ENCODE results near the gene GPATCH3.
"Not testable (repeated sequence)": the region's sequence is repeated elsewhere in the genome, so short reads cannot be mapped to it uniquely, and the experiment has no call there.

Gene GPATCH3

DNA sequence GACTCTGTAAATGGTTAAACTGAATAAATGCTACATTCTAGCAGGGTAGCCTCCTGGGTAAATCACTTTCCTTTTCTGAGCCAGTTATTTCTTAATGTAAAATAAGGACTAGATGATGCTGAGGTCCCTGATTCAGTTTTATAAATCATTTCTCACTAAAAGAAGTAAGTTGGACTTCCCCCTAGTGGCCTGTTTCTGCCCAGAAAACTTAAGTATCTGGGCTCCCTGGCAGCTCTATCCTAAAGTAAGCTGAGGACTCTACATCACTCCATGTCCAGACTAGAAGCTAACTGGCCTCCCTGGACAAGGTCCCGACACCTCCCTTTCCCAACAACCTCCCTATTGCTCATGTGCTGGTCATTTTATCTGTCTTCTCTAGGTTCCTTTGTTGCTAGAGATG lies 13.1 kb downstream of the GPATCH3 start:
- H3K4me3 ChIP-seq (ENCODE audit: low read length): no peak overlapping the region
- H3K27me3 ChIP-seq (ENCODE audit: control insufficient read depth, insufficient read depth, low read length): no peaks in the 10 kb centered on the region
- H3K9ac ChIP-seq (ENCODE audit: low read depth, low read length): no peak overlapping the region
- peaks cover 55% of the 10 kb centered on the region for H3K36me3 ChIP-seq (ENCODE audit: insufficient read depth, low read length)
- no peaks in the 10 kb centered on the region for H3K9me3 ChIP-seq (replicated peaks; ENCODE audit: low read length)
- peaks cover 12% of the 10 kb centered on the region for H3K4me1 ChIP-seq (ENCODE audit: control insufficient read depth, insufficient read depth, low read length)
- no peak overlapping the region for H3K4me2 ChIP-seq (ENCODE audit: low read length)

DNA sequence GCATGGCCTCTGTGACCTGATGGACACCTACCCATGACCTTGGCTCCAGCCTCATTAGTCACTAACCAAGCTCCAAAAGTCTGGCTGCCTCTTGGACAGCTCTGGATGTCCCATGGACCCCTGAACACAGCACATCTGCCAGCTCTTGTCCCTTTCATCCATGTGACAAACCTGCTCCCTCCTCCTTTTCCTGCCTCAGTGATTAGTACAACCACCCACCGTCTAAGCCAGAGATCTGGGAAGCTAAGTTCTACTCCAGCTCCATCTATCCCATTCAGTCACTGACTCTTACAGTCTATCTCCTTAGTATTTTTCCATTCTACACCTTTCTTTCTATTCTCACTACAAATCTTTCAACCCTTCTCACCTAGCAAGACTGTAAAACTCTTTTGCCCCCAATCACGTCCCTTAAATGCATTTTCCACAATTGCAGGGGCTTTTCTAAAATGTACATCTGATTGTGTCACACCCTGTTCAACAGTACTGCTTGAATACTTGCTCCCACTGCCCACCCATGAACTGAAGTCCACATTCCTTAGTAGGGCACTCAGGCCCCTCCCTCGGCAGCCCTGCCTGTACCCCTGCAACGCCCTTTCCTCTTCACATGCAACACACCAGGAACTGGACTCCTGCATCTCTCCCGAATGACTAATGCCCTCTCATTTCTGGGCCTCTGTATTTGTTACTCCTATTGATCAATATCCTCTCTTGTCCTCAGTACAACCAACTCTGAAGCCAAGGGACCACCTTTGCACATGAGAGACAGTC lies 17.4 kb downstream of the GPATCH3 start:
- H3K4me2 ChIP-seq (ENCODE audit: low read length): no peak overlapping the region
- H3K9ac ChIP-seq (ENCODE audit: low read depth, low read length): no peak overlapping the region
- no peaks in the 10 kb centered on the region for H3K9me3 ChIP-seq (replicated peaks; ENCODE audit: low read length)
- H3K36me3 ChIP-seq (ENCODE audit: insufficient read depth, low read length): peaks cover 58% of the 10 kb centered on the region
- H3K4me3 ChIP-seq (ENCODE audit: low read length): no peak overlapping the region
- H3K4me1 ChIP-seq (ENCODE audit: control insufficient read depth, insufficient read depth, low read length): no peaks in the 10 kb centered on the region
- H3K27me3 ChIP-seq (ENCODE audit: control insufficient read depth, insufficient read depth, low read length): no peaks in the 10 kb centered on the region

GRCh38 chr1:26881611-26882010 lies 18.7 kb downstream of the GPATCH3 start:
- H3K9me3 ChIP-seq (replicated peaks; ENCODE audit: low read length); H3K4me2 ChIP-seq (ENCODE audit: low read length); H3K9ac ChIP-seq (ENCODE audit: low read depth, low read length); H3K4me1 ChIP-seq (ENCODE audit: control insufficient read depth, insufficient read depth, low read length); H3K27me3 ChIP-seq (ENCODE audit: control insufficient read depth, insufficient read depth, low read length); H3K4me3 ChIP-seq (ENCODE audit: low read length): not testable (repeated sequence)
- peaks cover 68% of the 10 kb centered on the region for H3K36me3 ChIP-seq (ENCODE audit: insufficient read depth, low read length)

DNA sequence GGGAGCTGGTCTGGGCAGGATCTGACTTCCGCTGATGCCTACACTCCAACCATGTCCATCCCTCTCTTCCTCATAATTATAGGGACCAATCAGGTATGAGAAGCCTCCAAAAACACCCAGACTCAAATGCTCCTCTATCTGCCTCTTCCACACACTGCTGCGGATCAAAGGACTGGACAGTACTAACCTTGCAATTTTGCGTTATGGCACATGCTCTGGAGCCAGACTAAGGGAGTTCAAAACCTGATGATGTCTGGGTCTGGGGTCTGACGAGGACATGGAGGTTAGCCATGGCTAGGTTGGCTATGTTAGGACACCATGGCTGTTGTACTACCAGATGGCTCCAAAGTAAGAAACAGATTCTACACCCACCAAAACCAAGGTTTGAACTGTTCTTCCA lies 20.5 kb downstream of the GPATCH3 start:
- Histone ChIP-seq H3K4me3 (ENCODE audit: low read length) (no peak overlapping the region), H3K27me3 (ENCODE audit: control insufficient read depth, insufficient read depth, low read length) (no peaks in the 10 kb centered on the region), H3K36me3 (ENCODE audit: insufficient read depth, low read length) (peaks cover 62% of the 10 kb centered on the region), H3K9ac (ENCODE audit: low read depth, low read length) (no peak overlapping the region), H3K4me1 (ENCODE audit: control insufficient read depth, insufficient read depth, low read length) (no peaks in the 10 kb centered on the region), H3K4me2 (ENCODE audit: low read length) (no peak overlapping the region), H3K9me3 (replicated peaks; ENCODE audit: low read length) (no peaks in the 10 kb centered on the region)

- Histone ChIP-seq H3K27me3 (ENCODE audit: control insufficient read depth, insufficient read depth, low read length) (no peaks in the 10 kb centered on the region), H3K9ac (ENCODE audit: low read depth, low read length) (no peak overlapping the region), H3K4me2 (ENCODE audit: low read length) (no peak overlapping the region), H3K36me3 (ENCODE audit: insufficient read depth, low read length) (peaks cover 42% of the 10 kb centered on the region), H3K4me1 (ENCODE audit: control insufficient read depth, insufficient read depth, low read length) (no peaks in the 10 kb centered on the region), H3K4me3 (ENCODE audit: low read length) (no peak overlapping the region), H3K9me3 (replicated peaks; ENCODE audit: low read length) (no peaks in the 10 kb centered on the region)
Observed at GRCh38 chr1:26877326-26877725, 22.9 kb downstream of the GPATCH3 start.

DNA sequence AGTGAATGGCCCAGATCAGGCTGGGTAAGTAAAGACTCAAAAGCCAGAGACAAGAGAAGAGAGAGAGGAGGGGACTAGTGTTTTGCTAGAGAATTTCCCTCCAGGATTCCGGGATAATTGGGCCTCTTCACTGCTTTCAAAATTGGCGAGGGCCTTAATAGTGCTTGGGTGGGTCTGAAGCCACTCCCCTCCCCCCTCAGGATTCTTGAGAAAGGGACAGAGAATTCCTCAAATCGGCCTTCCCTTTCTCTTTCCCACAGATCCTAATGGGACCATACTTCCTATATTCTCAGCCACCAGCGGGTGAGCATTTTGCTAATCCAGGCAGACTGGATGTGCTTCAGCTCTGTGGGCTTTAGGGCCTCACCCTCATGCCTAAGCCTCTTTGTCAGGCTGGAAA lies 25.4 kb downstream of the GPATCH3 start:
- H3K4me3 ChIP-seq (ENCODE audit: low read length): no peak overlapping the region

GRCh38 chr1:26873097-26873496 lies 27.2 kb downstream of the GPATCH3 start:
- peaks cover 19% of the 10 kb centered on the region for H3K36me3 ChIP-seq (ENCODE audit: insufficient read depth, low read length)
- H3K4me1 ChIP-seq (ENCODE audit: control insufficient read depth, insufficient read depth, low read length); H3K4me3 ChIP-seq (ENCODE audit: low read length); H3K9ac ChIP-seq (ENCODE audit: low read depth, low read length); H3K4me2 ChIP-seq (ENCODE audit: low read length); H3K9me3 ChIP-seq (replicated peaks; ENCODE audit: low read length); H3K27me3 ChIP-seq (ENCODE audit: control insufficient read depth, insufficient read depth, low read length): not testable (repeated sequence)

More for the DNA sequence above, 25.4 kb downstream of the GPATCH3 start:
- Histone ChIP-seq H3K4me1 (ENCODE audit: control insufficient read depth, insufficient read depth, low read length) (no peaks in the 10 kb centered on the region), H3K9me3 (replicated peaks; ENCODE audit: low read length) (no peaks in the 10 kb centered on the region), H3K36me3 (ENCODE audit: insufficient read depth, low read length) (peaks cover 29% of the 10 kb centered on the region), H3K4me2 (ENCODE audit: low read length) (no peak overlapping the region), H3K9ac (ENCODE audit: low read depth, low read length) (no peak overlapping the region), H3K27me3 (ENCODE audit: control insufficient read depth, insufficient read depth, low read length) (no peaks in the 10 kb centered on the region)

DNA sequence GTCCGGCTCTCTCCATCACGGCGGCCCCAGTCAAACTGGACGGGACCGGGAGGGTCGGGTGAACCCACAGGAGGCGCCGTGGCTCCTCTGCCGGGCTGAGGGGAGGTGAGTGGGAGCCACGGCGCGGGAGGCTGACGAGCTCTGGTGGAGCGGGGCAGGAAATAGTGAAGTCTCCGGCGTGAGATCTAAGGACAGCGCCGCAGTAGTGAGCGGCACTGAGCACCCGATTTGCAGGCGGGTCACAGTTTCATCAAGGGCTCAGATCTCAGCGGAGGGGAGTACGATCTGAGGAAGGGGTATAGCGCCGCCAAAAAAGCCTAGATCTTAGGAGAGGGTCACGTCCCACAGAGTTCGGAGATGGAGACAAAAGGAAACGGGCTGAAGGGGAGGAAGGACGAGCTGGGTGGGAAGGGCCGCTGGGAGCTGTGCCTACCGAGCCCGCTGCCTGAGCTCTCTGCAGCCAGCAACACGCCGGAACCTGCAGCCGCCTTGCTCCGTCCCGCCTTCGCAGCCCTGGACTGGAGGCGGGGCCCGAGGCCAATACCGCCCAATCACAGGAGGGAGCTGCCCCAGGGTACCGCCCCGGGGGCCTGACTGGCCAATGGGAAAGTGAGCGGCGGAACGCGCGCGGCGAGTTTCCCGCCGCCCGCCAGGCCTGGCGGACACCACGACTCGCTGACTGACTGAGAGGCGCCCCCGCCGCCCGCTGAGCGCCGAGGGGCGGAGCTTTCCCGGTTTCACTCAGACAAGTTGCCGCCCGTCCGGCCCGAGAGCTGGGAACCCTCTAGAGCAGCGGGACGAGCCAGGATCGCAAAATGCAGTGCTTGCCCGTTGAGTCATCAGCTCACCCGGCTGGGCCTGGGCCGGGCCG lies 35.4 kb downstream of the GPATCH3 start:
- peak overlapping the region; percentile 86 for H3K9ac ChIP-seq (ENCODE audit: low read depth, low read length)
- H3K36me3 ChIP-seq (ENCODE audit: insufficient read depth, low read length): no peaks in the 10 kb centered on the region
- peak overlapping the region; percentile 98 for H3K4me2 ChIP-seq (ENCODE audit: low read length)
- H3K27me3 ChIP-seq (ENCODE audit: control insufficient read depth, insufficient read depth, low read length): no peaks in the 10 kb centered on the region
- peak overlapping the region; percentile 84 for H3K4me3 ChIP-seq (ENCODE audit: low read length)
- H3K9me3 ChIP-seq (replicated peaks; ENCODE audit: low read length): no peaks in the 10 kb centered on the region
- peaks cover 13% of the 10 kb centered on the region for H3K4me1 ChIP-seq (ENCODE audit: control insufficient read depth, insufficient read depth, low read length)

- Histone ChIP-seq H3K4me3 (ENCODE audit: low read length) (no peak overlapping the region), H3K9ac (ENCODE audit: low read depth, low read length) (no peak overlapping the region), H3K27me3 (ENCODE audit: control insufficient read depth, insufficient read depth, low read length) (no peaks in the 10 kb centered on the region), H3K4me1 (ENCODE audit: control insufficient read depth, insufficient read depth, low read length) (peaks cover 13% of the 10 kb centered on the region), H3K4me2 (ENCODE audit: low read length) (peak overlapping the region; percentile 98), H3K36me3 (ENCODE audit: insufficient read depth, low read length) (no peaks in the 10 kb centered on the region), H3K9me3 (replicated peaks; ENCODE audit: low read length) (no peaks in the 10 kb centered on the region)
Observed at GRCh38 chr1:26863685-26864077, 36.6 kb downstream of the GPATCH3 start.

DNA sequence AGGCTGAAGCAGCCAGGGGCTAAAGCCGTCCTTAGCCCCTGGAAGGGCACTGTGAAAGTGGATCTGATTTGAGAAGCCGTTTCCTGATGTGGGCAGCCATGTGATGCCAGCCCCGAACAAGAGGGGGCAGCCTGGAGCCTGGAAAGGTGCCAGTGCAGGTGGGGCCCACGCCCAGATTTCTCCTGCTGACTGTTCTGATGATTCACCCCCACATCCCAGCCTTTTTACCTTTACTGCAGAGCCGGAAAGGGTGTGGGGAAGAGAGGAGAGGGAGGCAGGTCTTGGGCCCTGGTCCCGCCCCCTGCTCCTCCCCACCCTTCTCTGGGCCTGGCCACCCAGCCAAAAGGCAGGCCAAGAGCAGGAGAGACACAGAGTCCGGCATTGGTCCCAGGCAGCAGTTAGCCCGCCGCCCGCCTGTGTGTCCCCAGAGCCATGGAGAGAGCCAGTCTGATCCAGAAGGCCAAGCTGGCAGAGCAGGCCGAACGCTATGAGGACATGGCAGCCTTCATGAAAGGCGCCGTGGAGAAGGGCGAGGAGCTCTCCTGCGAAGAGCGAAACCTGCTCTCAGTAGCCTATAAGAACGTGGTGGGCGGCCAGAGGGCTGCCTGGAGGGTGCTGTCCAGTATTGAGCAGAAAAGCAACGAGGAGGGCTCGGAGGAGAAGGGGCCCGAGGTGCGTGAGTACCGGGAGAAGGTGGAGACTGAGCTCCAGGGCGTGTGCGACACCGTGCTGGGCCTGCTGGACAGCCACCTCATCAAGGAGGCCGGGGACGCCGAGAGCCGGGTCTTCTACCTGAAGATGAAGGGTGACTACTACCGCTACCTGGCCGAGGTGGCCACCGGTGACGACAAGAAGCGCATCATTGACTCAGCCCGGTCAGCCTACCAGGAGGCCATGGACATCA lies 37.2 kb downstream of the GPATCH3 start, which contains the start of gene SFN:
Gene SFN, plus strand, starts transcription at position 369 of the 904 bp plus-strand sequence. Its CDS starts 64 bp downstream, at position 433.
- Histone ChIP-seq H3K9me3 (replicated peaks; ENCODE audit: low read length) (no peaks in the 10 kb centered on the region), H3K4me1 (ENCODE audit: control insufficient read depth, insufficient read depth, low read length) (peaks cover 13% of the 10 kb centered on the region), H3K9ac (ENCODE audit: low read depth, low read length) (peak within 1 kb of the TSS; percentile 80), H3K27me3 (ENCODE audit: control insufficient read depth, insufficient read depth, low read length) (no peaks in the 10 kb centered on the region), H3K4me3 (ENCODE audit: low read length) (peak within 1 kb of the TSS; percentile 84), H3K4me2 (ENCODE audit: low read length) (peak within 1 kb of the TSS; percentile 98), H3K36me3 (ENCODE audit: insufficient read depth, low read length) (no peaks in the 10 kb centered on the region)

GRCh38 chr1:26861889-26862378 lies 38.3 kb downstream of the GPATCH3 start:
- H3K9me3 ChIP-seq (replicated peaks; ENCODE audit: low read length): no peaks in the 10 kb centered on the region
- peaks cover 13% of the 10 kb centered on the region for H3K4me1 ChIP-seq (ENCODE audit: control insufficient read depth, insufficient read depth, low read length)
- no peak overlapping the region for H3K4me3 ChIP-seq (ENCODE audit: low read length)

More at GRCh38 chr1:26861889-26862378, 38.3 kb downstream of the GPATCH3 start:
- Histone ChIP-seq H3K4me2 (ENCODE audit: low read length) (no peak overlapping the region), H3K27me3 (ENCODE audit: control insufficient read depth, insufficient read depth, low read length) (no peaks in the 10 kb centered on the region), H3K9ac (ENCODE audit: low read depth, low read length) (no peak overlapping the region), H3K36me3 (ENCODE audit: insufficient read depth, low read length) (no peaks in the 10 kb centered on the region)
